ENCODE data around the gene ARSG.
"Not testable (repeated sequence)": the region's sequence is repeated elsewhere in the genome, so short reads cannot be mapped to it uniquely, and the experiment has no call there.

ARSG gene

DNA sequence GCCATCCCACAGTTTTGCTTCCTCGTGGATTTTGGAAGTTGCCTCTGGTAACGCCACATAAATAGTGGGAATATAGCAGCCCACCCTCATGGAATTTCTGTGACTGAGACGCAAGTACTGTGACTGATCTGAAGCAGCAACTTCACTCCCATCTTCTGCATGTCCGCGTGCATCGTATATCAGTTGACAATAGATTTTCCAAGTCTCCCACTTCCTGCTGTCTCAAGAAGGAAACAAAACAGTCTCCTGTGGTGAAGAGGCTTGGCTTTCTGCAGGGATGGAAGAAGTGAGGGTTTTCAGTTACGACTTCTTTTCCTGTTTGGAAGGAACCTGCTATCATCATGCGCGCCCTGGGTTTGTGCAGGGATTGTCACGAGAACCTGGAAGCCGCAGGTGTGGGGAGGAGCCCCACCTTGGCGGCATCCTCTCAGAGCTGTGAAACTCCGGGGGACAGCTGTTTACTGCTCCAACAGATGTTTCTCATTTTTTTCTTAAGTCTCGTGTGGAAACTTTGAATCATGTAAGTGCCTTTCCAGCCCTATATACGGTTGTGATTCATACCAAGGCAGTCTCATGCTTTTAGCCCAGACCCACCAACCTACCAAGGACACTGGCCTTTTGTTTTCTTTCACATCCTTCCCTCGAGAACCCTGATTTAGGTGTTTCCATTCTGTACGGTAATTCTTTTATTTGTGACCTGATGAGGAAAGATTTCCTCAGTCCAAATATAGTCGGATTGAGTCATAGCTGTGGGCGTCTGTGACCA, 108.5 kb downstream of the ARSG start:
- peak; percentile 75 for DNase-seq

DNA sequence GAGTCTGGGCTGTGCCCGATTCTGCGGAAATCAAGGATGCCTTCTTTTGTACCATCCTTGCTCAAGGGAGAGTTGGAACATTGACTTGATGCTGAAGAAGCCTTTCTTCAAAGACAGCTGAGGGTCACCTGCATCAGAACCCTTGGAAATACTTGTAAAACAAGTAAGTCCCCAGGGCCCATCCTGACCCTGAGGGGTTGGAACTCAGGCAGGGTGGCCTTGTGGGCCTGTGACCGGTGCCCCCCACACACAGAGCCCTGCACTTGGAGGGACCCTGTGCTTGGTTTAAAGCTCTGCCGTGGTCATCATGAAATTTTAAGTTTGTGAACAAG, 109.1 kb downstream of the ARSG start:
- no peak for DNase-seq

DNA sequence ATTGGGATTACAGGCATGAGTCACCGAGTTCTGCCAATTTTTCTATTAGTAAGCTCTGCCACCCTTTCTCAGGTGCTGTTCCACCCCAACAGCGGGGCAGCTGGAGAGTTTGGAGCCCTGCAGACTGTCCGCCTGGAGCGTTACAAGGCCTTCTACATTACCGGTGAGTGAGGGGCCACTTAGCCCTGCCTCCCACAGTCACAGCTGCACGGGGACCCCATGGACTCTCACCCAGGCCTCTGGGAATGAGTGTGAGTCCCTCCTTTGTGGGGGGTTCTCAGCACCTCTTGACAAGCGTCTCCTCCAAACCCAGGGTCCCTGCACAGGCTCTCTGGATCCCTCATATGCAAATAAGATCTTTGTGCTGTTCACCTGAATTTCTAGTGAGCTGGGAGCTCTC, 110.0 kb downstream of the ARSG start:
- DNase-seq, result no peak

DNA sequence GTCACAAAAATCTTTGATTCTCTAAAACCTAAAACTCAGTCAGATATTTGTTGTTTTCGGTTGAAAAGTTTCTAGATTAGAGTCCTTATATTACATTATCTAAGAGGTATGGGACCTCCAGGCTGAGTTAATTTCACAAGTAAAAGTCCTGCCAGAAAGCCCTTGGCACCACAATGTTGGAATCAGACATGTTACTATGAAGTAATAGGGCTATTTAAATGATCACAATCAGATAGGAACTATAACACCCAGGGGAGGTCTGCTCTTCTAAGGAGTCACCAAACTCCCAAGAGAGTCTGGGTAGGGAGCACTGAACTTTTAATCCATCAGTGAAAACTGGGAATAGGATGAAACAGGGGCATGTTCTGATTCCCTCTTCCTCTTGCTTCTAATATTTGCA, 111.8 kb downstream of the ARSG start:
- DNase-seq, result no peak

DNA sequence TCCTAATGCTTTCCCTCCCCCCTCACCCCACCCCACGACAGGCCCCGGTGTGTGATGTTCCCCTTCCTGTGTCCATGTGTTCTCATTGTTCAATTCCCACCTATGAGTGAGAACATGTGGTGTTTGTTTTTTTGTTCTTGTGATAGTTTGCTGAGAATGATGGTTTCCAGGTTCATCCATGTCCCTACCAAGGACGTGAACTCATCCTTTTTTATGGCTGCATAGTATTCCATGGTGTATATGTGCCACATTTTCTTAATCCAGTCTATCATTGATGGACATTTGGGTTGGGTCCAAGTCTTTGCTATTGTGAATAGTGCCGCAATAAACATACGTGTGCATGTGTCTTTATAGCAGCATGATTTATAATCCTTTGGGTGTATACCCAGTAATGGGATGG, 112.5 kb downstream of the ARSG start:
- not testable (repeated sequence) for DNase-seq

DNA sequence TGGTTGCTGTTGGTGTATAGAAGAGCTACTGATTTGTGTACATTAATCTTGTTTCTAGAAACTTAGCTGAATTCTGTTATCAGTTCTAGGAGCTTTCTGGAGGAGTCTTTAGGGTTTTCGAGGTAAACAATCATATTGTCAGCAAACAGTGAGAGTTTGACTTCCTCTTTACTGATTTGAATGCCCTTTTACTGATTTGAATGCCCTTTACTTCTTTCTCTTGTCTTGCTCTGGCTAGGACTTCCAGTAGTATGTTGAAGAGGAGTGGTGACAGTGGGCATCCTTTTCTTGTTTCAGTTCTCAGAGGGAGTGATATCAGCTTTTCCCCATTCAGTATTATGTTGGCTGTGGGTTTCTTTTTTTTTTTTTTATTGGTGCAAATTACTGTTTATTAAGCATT, 116.4 kb downstream of the ARSG start:
- not testable (repeated sequence) for DNase-seq

DNA sequence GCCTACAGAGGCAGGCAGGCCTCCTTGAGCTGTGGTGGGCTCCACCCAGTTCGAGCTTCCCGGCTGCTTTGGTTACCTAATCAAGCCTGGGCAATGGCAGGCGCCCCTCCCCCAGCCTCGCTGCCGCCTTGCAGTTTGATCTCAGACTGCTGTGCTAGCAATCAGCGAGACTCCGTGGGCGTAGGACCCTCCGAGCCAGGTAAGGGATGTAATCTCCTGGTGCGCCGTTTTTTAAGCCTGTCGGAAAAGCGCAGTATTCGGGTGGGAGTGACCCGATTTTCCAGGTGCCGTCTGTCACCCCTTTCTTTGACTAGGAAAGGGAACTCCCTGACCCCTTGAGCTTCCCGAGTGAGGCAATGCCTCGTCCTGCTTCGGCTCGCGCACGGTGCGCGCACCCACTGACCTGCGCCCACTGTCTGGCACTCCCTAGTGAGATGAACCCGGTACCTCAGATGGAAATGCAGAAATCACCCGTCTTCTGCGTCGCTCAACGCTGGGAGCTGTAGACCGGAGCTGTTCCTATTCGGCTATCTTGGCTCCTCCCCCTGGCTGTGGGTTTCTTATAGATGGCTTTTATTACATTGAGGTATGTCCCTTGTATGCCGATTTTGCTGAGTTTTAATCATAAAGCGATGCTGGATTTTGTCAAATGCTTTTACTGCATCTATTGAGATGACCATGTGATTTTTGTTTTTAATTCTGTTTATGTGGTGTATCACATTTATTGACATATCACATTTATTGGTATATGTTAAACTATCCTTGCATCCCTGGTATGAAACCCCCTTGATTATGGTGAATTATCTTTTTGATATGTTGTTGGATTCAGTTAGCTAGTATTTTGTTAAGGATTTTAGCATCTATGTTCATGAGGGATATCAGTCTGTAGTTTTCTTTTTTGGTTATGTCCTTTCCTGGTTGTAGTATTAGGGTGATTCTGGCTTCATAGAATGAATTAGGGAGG, 122.6 kb downstream of the ARSG start:
- DNase-seq, result peak; percentile 78

DNA sequence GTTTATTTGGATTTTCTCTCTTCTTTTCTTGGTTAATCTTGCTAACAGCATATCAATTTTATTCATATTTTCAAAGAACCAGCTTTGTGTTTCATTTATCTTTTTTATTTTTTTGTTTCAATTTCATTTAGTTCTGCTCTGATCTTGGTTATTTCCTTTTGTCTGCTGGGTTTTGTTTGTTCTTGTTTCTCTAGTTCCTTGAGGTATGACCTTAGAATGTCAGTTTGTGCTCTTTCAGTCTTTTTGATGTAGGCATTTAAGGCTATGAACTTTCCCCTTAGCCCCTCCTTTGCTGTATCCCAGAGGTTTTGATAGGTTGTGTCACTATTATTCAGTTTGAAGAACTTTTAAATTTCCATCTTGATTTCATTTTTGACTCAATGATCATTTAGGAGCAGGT, 123.6 kb downstream of the ARSG start:
- not testable (repeated sequence) for DNase-seq

DNA sequence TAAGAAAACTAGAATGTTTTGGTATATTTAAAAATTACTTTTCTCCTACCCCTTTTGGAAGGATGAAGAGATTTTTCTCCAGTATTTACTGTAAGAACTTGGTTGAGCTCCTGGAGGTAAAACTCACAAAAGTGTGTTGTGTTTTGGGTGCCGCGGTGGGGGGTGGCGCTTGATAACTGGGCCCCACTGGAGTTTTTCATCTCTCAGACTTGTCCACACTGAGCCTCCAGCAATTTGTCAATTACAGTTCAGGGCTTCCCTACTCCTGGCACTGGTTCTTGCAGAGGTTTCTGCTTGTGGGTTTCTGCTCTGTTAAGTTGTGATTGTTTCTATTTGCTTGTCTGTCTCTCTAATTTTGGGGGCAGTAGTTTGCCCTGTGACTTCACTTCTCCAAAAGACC, 126.0 kb downstream of the ARSG start:
- DNase-seq, result no peak

DNA sequence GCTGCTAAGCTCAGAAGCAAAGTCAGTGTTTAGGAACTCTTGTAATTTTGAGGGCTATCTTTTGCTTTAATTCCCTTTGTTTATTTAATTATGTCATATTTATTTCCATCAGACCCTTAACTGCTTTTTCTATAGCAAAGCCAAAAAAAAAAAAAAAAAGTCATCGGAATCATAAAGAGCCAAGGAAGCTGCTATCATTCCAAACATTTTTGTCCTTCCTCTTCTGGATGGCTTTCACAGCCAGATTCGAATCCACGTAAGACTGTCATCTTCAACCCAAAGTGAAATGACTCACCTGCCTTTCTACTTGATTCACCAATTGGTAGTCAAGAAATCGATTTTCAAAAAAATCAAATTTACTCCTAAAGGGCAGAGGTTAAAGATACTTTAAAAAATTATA, 127.6 kb downstream of the ARSG start:
- no peak for DNase-seq

DNA sequence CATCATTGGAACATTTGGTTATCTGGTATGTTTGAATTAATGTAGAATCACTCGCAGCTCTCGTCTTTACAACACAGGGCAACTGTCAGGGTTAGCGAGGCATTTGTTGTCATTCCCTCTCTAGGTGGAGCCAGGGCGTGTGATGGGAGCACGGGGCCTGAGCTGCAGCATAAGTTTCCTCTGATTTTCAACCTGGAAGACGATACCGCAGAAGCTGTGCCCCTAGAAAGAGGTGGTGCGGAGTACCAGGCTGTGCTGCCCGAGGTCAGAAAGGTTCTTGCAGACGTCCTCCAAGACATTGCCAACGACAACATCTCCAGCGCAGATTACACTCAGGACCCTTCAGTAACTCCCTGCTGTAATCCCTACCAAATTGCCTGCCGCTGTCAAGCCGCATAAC, 128.8 kb downstream of the ARSG start:
- no peak for DNase-seq

DNA sequence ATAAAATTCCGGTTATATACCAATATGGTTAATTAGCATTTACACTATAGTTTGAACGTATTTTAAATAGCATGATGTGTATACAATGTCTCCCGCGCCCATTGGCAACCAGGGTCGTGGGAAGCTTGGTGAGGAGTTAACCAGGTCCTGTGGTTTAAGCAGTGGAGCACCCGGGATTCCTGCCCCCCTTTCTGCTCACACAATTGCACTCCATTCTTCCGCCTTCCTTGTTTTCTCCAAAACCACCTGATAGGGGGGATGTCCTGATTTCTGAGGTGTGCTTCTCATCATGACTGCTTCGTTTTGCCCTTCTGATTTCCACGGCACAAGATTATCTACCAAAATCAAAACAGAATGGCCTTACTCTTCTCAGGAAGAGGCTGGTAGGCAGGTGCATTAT, 130.2 kb downstream of the ARSG start:
- DNase-seq, result no peak

DNA sequence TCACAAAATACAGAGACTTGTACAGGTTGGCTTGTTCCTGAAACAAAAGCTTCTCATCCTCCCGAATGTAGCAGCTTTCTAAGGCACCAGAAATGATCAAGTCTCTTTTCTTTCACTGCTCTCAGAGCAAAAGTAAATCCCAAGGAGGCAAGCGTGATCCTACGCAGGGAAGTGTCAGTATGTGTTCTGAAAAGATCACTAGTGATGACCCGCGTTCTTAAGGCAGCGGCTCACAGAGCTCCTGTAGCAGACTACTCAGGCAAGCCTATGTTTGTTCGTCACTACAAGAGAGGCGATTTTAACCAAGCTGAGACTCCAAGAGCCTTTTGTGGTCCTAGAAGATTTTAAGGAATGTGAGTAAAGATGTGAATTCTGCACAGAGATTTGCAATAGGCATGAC, 131.5 kb downstream of the ARSG start:
- no peak for DNase-seq

DNA sequence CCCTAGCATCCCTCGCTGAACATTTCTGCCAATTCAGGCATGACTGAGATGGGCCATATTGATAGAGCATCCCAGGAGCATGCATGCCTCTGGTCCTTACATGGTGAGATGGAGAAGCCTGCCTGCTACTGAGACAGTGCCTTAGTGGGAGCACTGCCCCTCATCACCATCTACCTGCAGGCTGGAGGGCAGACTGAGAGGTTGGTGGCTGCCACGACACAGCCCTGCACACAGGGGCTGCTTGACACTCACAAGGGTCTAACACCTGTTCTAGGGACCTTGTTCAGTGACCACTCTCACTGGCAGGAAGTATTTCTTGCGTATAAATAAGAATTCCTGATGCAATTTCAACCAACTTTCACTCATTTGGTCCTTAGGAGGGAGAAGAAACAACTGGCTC, 132.0 kb downstream of the ARSG start:
- no peak for DNase-seq

DNA sequence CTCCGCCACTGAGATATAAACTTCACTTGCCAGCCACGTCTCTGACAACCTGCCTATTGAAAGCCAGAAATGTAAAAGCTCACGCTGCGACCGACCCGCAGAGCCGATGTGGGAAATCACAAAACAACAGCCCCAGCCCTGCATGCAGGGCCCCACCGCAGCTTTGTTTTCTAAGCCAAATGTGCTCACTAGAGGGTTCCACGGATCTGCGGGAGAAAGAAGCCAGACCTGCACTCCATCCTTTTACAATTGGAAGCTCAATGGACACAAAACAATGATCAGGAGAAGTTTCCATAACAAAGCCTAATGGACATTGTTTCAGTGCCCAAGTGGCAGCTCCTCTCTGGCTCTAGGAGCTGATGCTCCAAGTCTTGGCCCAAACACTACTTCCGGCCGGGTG, 132.9 kb downstream of the ARSG start:
- DNase-seq, result no peak

DNA sequence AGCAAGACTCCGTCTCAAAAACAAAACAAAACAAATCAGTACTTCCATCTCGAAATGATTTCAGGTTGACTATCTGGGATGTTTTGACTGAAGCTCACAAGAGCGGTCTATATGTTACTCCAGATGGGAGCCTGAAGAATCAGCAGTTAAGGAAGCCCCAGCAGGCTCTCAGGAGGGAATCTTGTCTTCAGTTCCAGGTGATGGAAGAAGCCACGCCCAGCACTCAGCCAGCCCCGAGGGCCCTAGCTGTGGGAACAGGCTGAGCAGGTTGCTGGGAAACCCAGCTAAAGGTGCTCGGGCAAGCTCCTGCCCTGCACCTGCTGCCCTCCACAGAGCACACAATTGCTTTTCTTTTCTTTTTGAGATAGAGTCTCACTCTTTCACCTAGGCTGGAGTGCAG, 133.6 kb downstream of the ARSG start:
- no peak for DNase-seq

DNA sequence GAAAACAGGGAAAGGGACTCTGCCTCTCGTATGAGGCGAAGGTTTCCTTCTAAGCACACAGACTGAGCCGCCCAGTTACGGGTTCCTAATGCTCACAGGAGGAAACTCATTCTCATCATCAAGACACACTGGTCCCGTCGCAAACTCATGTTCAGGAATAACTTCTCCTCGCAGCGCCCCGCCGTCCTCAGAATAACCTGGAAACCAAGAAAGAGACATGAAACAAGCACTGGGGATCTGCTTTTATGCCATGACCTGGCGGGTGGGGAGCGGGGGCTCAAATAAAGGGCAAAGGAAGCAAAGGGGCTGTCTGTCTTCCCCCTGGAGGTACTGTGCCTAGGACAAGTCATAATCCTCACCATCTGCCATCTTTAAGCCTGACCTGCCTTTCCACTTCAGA, 134.7 kb downstream of the ARSG start:
- DNase-seq, result no peak

DNA sequence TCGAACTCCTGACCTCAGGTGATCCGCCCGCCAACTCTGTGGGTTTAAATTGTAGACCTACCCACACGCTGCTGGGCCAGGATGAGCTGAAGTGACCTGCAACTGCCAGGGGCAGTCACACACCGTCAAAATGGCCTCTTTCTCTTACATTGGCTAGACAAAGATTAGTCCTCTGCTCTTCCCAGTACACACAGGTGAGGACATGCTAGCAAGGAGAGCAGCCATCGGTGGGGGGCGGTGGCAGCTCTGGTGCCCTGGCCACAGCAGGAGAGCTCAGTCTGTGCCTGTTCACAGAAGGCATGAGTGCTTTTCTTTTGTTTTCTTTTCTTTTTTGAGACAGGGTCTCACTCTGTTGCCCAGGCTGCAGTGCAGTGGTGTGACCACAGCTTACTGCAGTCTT, 136.3 kb downstream of the ARSG start:
- no peak for DNase-seq

DNA sequence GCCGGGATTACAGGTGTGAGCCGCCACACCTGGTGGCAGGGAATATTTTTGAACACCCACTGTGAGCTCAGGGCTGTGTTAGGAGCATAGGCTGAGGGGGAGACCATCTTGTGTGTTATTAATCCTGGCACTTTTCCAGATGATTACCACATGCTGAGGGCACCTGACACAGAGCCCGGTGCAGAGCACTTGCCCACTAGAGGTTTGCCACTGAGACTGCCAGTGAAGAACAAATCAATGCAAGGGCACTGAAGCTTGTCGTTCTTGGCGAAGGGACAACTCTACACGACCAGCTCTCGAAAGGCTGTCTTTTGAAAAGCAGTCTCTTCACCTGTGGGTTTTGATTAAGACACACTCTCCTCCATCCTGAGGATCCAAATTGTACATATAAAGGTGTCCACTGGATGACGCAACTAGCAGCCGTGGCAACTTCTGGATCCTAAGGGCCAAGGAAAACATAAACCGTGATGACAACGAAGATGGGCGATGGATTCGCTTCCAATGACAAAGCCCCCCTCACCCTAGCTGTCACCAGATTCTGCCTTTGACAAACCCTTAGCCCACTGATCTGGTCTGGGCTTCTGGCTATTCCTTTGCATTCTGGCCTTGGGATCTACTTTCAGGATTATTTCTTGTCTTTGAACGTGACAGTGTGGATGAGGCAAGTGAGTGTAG, 137.3 kb downstream of the ARSG start:
- no peak for DNase-seq

DNA sequence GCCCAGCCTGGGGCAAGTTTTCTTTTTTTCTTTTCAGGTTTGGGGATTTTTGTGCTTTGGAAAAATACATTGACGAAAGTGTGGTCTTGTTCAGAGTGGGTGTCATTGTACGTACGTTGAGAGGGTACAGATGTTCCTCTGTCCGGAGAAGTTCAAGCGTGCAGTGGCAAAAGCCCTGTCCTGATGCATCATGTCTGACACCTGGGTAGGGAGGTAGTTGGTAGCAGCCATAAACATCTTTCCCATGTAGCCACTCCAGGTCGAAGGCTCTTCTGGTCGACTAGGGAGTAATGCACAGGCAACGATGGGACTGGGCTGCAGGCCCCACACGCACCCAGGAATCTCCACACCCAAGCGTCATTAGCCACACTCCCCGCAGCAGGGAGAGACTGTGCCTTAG, 138.6 kb downstream of the ARSG start:
- DNase-seq, result no peak

DNA sequence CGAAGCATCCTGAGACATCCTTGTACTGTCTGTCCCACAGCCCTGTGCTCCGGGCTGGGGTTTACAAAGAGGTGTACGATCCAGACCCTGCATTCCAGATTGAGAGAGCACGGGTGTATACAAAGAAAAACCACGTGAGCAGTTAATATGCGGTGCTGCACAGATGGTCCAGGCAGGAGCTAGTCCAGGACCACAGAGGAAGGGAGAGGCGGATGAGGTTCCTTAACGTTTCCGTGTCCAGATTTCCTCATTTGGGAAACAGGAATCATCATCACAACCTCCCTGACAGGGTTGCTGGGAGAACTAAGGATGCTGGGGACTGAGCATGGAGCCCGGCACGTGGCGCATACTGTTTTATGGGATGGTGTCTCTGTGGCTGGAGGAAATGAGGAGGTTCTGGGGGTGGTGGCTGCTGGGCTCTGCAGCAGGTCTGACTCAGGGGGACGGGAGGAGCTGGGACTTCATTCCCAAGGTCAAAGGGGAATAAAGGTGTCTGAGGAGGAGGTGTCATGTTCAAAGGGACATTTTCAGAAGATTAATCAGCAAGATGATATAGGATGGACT, 139.8 kb downstream of the ARSG start:
- no peak for DNase-seq

DNA sequence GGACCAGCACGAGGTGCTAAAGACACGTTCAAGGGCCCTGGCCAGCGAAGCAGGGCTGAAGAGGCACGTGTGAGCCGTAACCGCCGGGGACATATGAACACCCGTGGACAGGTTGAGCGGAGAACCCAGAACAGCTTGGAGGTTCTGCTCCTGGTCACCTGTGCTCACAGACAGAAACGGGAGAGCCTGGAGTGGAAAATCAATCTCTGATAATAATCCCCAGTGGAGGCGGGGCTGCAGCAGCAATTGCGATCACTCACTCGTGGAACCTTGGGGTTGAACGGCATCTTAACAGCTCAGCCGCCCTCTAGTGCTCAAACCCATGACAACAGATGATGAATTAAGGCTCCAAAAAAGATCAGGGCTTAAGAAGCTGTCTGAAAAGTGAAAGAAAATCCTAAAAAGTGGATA, 140.4 kb downstream of the ARSG start:
- peak; percentile 62 for DNase-seq

DNA sequence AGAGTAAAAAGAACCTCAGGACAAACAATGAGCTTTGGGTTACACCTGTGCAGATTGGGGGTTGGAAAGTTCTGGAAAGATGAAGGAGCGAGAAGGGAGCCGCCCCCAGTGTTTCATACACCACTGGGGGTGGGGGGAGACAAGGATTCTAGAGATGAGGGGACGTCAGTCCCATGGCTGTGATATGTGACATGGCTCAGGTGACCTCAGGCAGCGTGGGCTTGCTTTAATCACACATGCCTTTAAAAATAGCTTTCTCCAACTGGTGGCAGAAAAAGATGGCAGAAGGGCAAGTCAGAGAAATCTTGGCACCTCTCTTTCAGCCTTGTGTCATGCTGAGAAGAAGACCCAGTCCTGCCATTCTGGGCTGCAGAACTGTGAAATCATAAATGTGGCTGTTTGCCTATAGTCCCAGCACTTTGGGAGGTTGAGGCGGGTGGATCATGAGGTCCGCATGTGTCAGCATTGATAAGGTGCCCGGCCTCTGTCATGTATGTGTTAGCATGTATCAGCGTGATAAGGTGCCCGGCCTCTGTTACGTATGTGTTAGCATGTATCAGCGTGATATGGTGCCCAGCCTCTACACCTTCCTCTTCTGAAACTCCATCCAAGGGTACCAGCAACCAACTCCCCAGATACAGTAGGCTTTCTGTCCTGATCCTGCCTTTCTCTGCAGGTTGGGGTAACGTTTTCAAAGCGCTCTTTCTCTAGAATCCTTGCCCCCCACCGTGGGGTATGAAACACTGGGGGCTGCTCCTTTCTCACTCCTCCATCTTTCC, 141.0 kb downstream of the ARSG start:
- DNase-seq, result no peak

All from stimulated activated CD4-positive, alpha-beta T cell treated with anti-CD3 and anti-CD28 coated beads, Interleukin-15, amount 100 ng/mL, for 24 hours (primary cell).